Chondrocyte (in vitro differentiated cells): Measurements from ENCODE around the gene PLEKHG1. TPM values are rescaled to one million over a fixed set of nuclear protein-coding genes. Genes with fewer than 3 reads are reported as not detected.

Experiments
- DNase-seq: peaks from one replicate; pipeline ENCODE4 v3.0.0; 2021; ENCODE audit warnings: mixed read lengths, low spot score
- H3K27ac Mint-ChIP-seq: one replicate; pipeline ENCODE4 v1.8.0; 2021; ENCODE audit warnings: mild to moderate bottlenecking, moderate library complexity, mixed read lengths; ENCODE audit not compliant: unreplicated experiment
- H3K27me3 Mint-ChIP-seq: 2 replicates; pipeline ENCODE4 v1.8.0; 2021; ENCODE audit warnings: low read depth, mixed read lengths
- H3K36me3 Mint-ChIP-seq: 2 replicates; pipeline ENCODE4 v1.8.0; 2021; ENCODE audit warnings: low read depth, mixed read lengths
- H3K4me1 Mint-ChIP-seq: 2 replicates; pipeline ENCODE4 v1.8.0; 2021; ENCODE audit warnings: low read depth, mild to moderate bottlenecking, mixed read lengths
- H3K4me3 Mint-ChIP-seq: one replicate; pipeline ENCODE4 v1.8.0; 2021; ENCODE audit warnings: mild to moderate bottlenecking, moderate library complexity, mixed read lengths; ENCODE audit not compliant: unreplicated experiment
- H3K9me3 Mint-ChIP-seq: 2 replicates; pipeline ENCODE4 v1.8.0; 2021; ENCODE audit warnings: low read depth, mixed read lengths
- CTCF ChIP-seq: fragments of 200-600 bp; sonication (generic); IDR thresholded peaks from 2 replicates; pipeline ENCODE4 v1.5.0; 2021; ENCODE audit warnings: antibody characterized with exemption, mild to moderate bottlenecking, moderate library complexity
- total RNA-seq: library from RNA; stranded (reverse); gene quantifications from 3 replicates; pipeline ENCODE4 v1.2.1, GENCODE V29; 2021

Gene PLEKHG1
- total RNA-seq, 1 donor from 2014 or later, result 1.8 TPM

- TF ChIP-seq CTCF, result no peak
- H3K27ac Mint-ChIP-seq, result no peak overlapping the region
- no peaks in the 10 kb centered on the region for H3K36me3 Mint-ChIP-seq
- H3K9me3 Mint-ChIP-seq, result no peaks in the 10 kb centered on the region
- H3K4me3 Mint-ChIP-seq, result no peak overlapping the region
- no peak for DNase-seq
- H3K27me3 Mint-ChIP-seq, result peaks cover 8% of the 10 kb centered on the region
- H3K4me1 Mint-ChIP-seq, result peaks cover 5% of the 10 kb centered on the region
Measured at GRCh38 chr6:150616586-150616985, 16.9 kb downstream of the PLEKHG1 start.

- H3K27ac Mint-ChIP-seq, result no peak overlapping the region
- TF ChIP-seq CTCF, result no peak
- H3K4me3 Mint-ChIP-seq, result no peak overlapping the region
- H3K9me3 Mint-ChIP-seq, result no peaks in the 10 kb centered on the region
- peaks cover 8% of the 10 kb centered on the region for H3K27me3 Mint-ChIP-seq
- peaks cover 5% of the 10 kb centered on the region for H3K4me1 Mint-ChIP-seq
- H3K36me3 Mint-ChIP-seq, result no peaks in the 10 kb centered on the region
- no peak for DNase-seq
Measured at GRCh38 chr6:150617062-150617461, 17.4 kb downstream of the PLEKHG1 start.

- Mint-ChIP-seq H3K27ac (no peak overlapping the region), H3K4me1 (peaks cover 5% of the 10 kb centered on the region), H3K27me3 (peaks cover 8% of the 10 kb centered on the region), H3K4me3 (no peak overlapping the region), H3K36me3 (no peaks in the 10 kb centered on the region), H3K9me3 (no peaks in the 10 kb centered on the region)
- no peak for DNase-seq
- TF ChIP-seq CTCF, result no peak
Measured at GRCh38 chr6:150617496-150618460, 18.1 kb downstream of the PLEKHG1 start.

GRCh38 chr6:150619275-150619674, 19.6 kb downstream of the PLEKHG1 start:
- no peak overlapping the region for H3K4me3 Mint-ChIP-seq
- no peak for TF ChIP-seq CTCF
- no peaks in the 10 kb centered on the region for H3K36me3 Mint-ChIP-seq
- peaks cover 4% of the 10 kb centered on the region for H3K27me3 Mint-ChIP-seq
- H3K4me1 Mint-ChIP-seq, result peaks cover 5% of the 10 kb centered on the region
- DNase-seq, result no peak
- no peaks in the 10 kb centered on the region for H3K9me3 Mint-ChIP-seq
- H3K27ac Mint-ChIP-seq, result no peak overlapping the region

- DNase-seq, result no peak
- Mint-ChIP-seq H3K27me3 (peaks cover 2% of the 10 kb centered on the region), H3K4me3 (no peak overlapping the region), H3K9me3 (no peaks in the 10 kb centered on the region), H3K4me1 (peaks cover 5% of the 10 kb centered on the region), H3K27ac (no peak overlapping the region), H3K36me3 (no peaks in the 10 kb centered on the region)
- TF ChIP-seq CTCF, result no peak
Measured at GRCh38 chr6:150620244-150620643, 20.6 kb downstream of the PLEKHG1 start.
